Astrocyte (in vitro differentiated cells and primary cell): ENCODE results near the gene FAM219A. TPM values are rescaled to one million over a fixed set of nuclear protein-coding genes. Genes with fewer than 3 reads are reported as not detected.
A peak's percentile ranks its signal among the peaks of the same experiment; 100 is the strongest.

Experiments used
- DNase-seq: peaks from one replicate; pipeline ENCODE4 v3.0.0-alpha.2; 2010; ENCODE audit warnings: low read depth
- FAIRE-seq: peaks from 2 replicates; lab custom pipeline; 2011; peaks lifted over from hg19 to GRCh38; lab: Jason Lieb, UNC
- H2AFZ ChIP-seq: 2 replicates; pipeline ENCODE4 v1.6.0; 2012; ENCODE audit warnings: low read depth, low read length, inconsistent platforms
- H3K27ac ChIP-seq: 2 replicates; pipeline ENCODE4 v1.5.1; 2011; ENCODE audit warnings: low read depth, low read length, inconsistent platforms
- H3K27me3 ChIP-seq: 2 replicates; pipeline ENCODE4 v1.6.0; 2011; ENCODE audit warnings: low read length, inconsistent platforms; ENCODE audit not compliant: insufficient read depth
- H3K36me3 ChIP-seq: 2 replicates; pipeline ENCODE4 v1.5.1; 2011; ENCODE audit warnings: low read length, inconsistent platforms; ENCODE audit not compliant: insufficient read depth
- H3K4me1 ChIP-seq: 2 replicates; pipeline ENCODE4 v1.5.1; 2011; ENCODE audit warnings: low read length, inconsistent platforms; ENCODE audit not compliant: insufficient read depth
- H3K4me2 ChIP-seq: 2 replicates; pipeline ENCODE4 v1.6.0; 2012; ENCODE audit warnings: low read length, inconsistent platforms
- H3K4me3 ChIP-seq: 2 replicates; pipeline ENCODE4 v1.5.1; 2011; ENCODE audit warnings: low read depth, mild to moderate bottlenecking, low read length, inconsistent platforms; ENCODE audit not compliant: insufficient read depth
- H3K79me2 ChIP-seq: 2 replicates; pipeline ENCODE4 v1.6.0; 2012; ENCODE audit warnings: mild to moderate bottlenecking, low read length, inconsistent platforms; ENCODE audit not compliant: insufficient read depth
- H3K9ac ChIP-seq: 2 replicates; pipeline ENCODE4 v1.6.0; 2012; ENCODE audit warnings: mild to moderate bottlenecking, low read length, inconsistent platforms
- H3K9me3 ChIP-seq: 2 replicates; pipeline ENCODE4 v1.5.1; 2012; ENCODE audit warnings: low read depth, mild to moderate bottlenecking, low read length, inconsistent platforms; ENCODE audit not compliant: insufficient read depth
- H4K20me1 ChIP-seq: 2 replicates; pipeline ENCODE4 v1.6.0; 2012; ENCODE audit warnings: low read length, inconsistent platforms; ENCODE audit not compliant: insufficient read depth
- H3K27ac Mint-ChIP-seq: one replicate; pipeline ENCODE4 v1.8.0; 2021; ENCODE audit warnings: mild to moderate bottlenecking, mixed read lengths; ENCODE audit not compliant: unreplicated experiment
- H3K27me3 Mint-ChIP-seq: one replicate; pipeline ENCODE4 v1.8.0; 2021; ENCODE audit warnings: low read depth, mixed read lengths; ENCODE audit not compliant: unreplicated experiment
- H3K36me3 Mint-ChIP-seq: one replicate; pipeline ENCODE4 v1.8.0; 2021; ENCODE audit warnings: low read depth, mixed read lengths; ENCODE audit not compliant: unreplicated experiment
- H3K4me1 Mint-ChIP-seq: one replicate; pipeline ENCODE4 v1.8.0; 2021; ENCODE audit warnings: low read depth, mixed read lengths; ENCODE audit not compliant: unreplicated experiment
- H3K4me3 Mint-ChIP-seq: one replicate; pipeline ENCODE4 v1.8.0; 2021; ENCODE audit warnings: mild to moderate bottlenecking, moderate library complexity, mixed read lengths; ENCODE audit not compliant: unreplicated experiment
- H3K9me3 Mint-ChIP-seq: one replicate; pipeline ENCODE4 v1.8.0; 2021; ENCODE audit warnings: mild to moderate bottlenecking, mixed read lengths; ENCODE audit not compliant: unreplicated experiment
- EZH2 ChIP-seq: IDR thresholded peaks from 2 replicates; pipeline ENCODE4 v1.6.1; 2012; ENCODE audit warnings: mild to moderate bottlenecking, low read length, inconsistent platforms; ENCODE audit not compliant: insufficient read depth
- total RNA-seq: library from RNA; stranded (reverse); gene quantifications from 2 replicates; pipeline ENCODE4 v1.2.1, GENCODE V29; 2021
- TF ChIP-seq, protein P1 (sequence below): IDR thresholded peaks from 2 replicates; pipeline ENCODE4 v1.5.1; 2011; ENCODE audit warnings: low read depth, mild to moderate bottlenecking, inconsistent platforms, low read length, moderate library complexity; ENCODE audit not compliant: insufficient read depth

The FAM219A gene
- total RNA-seq, 1 donor from 2014 or later = 63.5 TPM

DNA sequence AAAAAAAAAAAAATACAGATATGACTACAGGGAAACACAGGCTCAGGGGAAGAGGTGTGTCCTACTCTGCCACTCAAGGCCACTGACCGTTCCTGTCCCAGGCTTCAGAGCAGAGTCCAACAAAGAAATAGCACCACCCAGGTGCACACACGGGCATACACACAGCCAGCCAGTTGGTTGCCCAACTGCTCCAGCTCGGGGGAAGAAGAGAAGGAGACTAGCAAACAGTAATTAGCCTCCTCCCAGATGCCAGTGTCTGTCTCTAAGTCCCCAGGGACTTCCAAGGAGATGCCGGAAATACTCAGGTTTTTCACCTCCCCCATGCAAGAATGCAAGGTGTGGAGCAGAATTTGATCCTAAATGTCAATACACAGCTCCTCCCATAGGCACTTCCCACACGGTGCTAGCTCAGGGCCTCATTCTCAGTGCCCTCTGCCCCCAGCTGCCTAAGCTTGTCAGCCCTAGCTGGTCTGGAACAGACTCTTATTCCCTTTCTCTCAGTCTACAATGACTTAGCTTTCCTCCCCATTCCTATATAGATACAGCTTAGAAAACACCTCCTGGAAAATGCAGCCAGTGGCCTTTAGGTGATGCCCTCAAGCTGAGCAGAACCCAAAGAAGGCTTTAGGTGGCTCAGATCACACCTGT lies 83.3 kb downstream of the FAM219A start:
- peak overlapping the region; percentile 88 for H3K4me3 Mint-ChIP-seq
- no peak for DNase-seq
- no peak overlapping the region for H3K4me2 ChIP-seq
- H3K79me2 ChIP-seq = no peaks in the 10 kb centered on the region
- H3K36me3 Mint-ChIP-seq = peaks cover 15% of the 10 kb centered on the region
- H3K27me3 Mint-ChIP-seq = peaks cover 10% of the 10 kb centered on the region
- H3K36me3 ChIP-seq = no peaks in the 10 kb centered on the region
- peaks cover 9% of the 10 kb centered on the region for H3K4me1 Mint-ChIP-seq
- no peaks in the 10 kb centered on the region for H3K9me3 Mint-ChIP-seq
- H3K27me3 ChIP-seq = no peaks in the 10 kb centered on the region
- H2AFZ ChIP-seq = no peak overlapping the region
- H3K27ac Mint-ChIP-seq = no peak overlapping the region
- H3K4me3 ChIP-seq = no peak overlapping the region
- no peak for FAIRE-seq
- H3K27ac ChIP-seq = no peak overlapping the region
- no peak overlapping the region for H3K9ac ChIP-seq
- no peaks in the 10 kb centered on the region for H4K20me1 ChIP-seq
- peaks cover 4% of the 10 kb centered on the region for H3K4me1 ChIP-seq
- H3K9me3 ChIP-seq = peaks cover 15% of the 10 kb centered on the region
- TF ChIP-seq EZH2 = no peak
- TF ChIP-seq, protein P1, sequence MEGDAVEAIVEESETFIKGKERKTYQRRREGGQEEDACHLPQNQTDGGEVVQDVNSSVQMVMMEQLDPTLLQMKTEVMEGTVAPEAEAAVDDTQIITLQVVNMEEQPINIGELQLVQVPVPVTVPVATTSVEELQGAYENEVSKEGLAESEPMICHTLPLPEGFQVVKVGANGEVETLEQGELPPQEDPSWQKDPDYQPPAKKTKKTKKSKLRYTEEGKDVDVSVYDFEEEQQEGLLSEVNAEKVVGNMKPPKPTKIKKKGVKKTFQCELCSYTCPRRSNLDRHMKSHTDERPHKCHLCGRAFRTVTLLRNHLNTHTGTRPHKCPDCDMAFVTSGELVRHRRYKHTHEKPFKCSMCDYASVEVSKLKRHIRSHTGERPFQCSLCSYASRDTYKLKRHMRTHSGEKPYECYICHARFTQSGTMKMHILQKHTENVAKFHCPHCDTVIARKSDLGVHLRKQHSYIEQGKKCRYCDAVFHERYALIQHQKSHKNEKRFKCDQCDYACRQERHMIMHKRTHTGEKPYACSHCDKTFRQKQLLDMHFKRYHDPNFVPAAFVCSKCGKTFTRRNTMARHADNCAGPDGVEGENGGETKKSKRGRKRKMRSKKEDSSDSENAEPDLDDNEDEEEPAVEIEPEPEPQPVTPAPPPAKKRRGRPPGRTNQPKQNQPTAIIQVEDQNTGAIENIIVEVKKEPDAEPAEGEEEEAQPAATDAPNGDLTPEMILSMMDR = no peak

GRCh38 chr9:34374339-34374738 lies 84.0 kb downstream of the FAM219A start:
- no peak overlapping the region for H3K4me2 ChIP-seq
- Mint-ChIP-seq H3K4me1 (peaks cover 9% of the 10 kb centered on the region), H3K36me3 (peaks cover 16% of the 10 kb centered on the region), H3K4me3 (no peak overlapping the region), H3K9me3 (no peaks in the 10 kb centered on the region), H3K27ac (no peak overlapping the region), H3K27me3 (peaks cover 9% of the 10 kb centered on the region)
- no peak overlapping the region for H3K27ac ChIP-seq
- FAIRE-seq (no peak), DNase-seq (no peak)
- H4K20me1 ChIP-seq = no peaks in the 10 kb centered on the region
- H3K36me3 ChIP-seq = no peaks in the 10 kb centered on the region
- no peak overlapping the region for H3K9ac ChIP-seq
- H3K27me3 ChIP-seq = no peaks in the 10 kb centered on the region
- H3K4me1 ChIP-seq = peaks cover 4% of the 10 kb centered on the region
- H2AFZ ChIP-seq = no peak overlapping the region
- no peaks in the 10 kb centered on the region for H3K79me2 ChIP-seq
- H3K9me3 ChIP-seq = peaks cover 15% of the 10 kb centered on the region
- TF ChIP-seq EZH2 = no peak
- TF ChIP-seq, protein P1 = no peak
- no peak overlapping the region for H3K4me3 ChIP-seq

DNA sequence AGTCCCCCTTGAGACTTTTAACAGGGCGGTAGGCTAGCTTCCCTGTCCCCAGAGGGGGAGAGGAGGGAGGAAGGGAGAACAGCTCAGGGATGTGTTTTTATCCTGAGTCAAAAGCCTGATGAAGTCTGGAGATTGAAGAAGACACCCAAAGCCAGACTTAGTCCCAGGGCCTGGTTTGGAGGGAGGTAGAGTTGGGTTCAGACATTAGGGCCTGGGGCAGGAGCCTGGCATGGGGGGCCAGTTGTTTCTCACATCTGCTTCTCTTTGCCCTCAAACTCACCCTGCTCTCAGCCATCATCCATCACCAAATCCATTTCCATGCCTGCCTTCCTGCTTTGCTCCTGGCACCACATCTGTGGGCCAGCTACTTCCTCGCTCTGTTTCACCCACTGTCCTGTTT lies 84.6 kb downstream of the FAM219A start:
- Mint-ChIP-seq H3K36me3 (peaks cover 20% of the 10 kb centered on the region), H3K27ac (no peak overlapping the region), H3K4me3 (no peak overlapping the region), H3K4me1 (peaks cover 9% of the 10 kb centered on the region), H3K27me3 (peaks cover 6% of the 10 kb centered on the region), H3K9me3 (peaks cover 2% of the 10 kb centered on the region)
- H3K9ac ChIP-seq = no peak overlapping the region
- peaks cover 15% of the 10 kb centered on the region for H3K9me3 ChIP-seq
- no peak overlapping the region for H2AFZ ChIP-seq
- DNase-seq (no peak), FAIRE-seq (no peak)
- H3K4me3 ChIP-seq = no peak overlapping the region
- H3K27ac ChIP-seq = no peak overlapping the region
- no peaks in the 10 kb centered on the region for H4K20me1 ChIP-seq
- H3K4me1 ChIP-seq = peaks cover 4% of the 10 kb centered on the region
- TF ChIP-seq EZH2 = no peak
- TF ChIP-seq, protein P1 = no peak
- no peak overlapping the region for H3K4me2 ChIP-seq
- H3K79me2 ChIP-seq = no peaks in the 10 kb centered on the region
- no peaks in the 10 kb centered on the region for H3K36me3 ChIP-seq
- no peaks in the 10 kb centered on the region for H3K27me3 ChIP-seq
